Hematopoietic multipotent progenitor cell treated with erythropoietin and hydrocortisone succinate and interleukin-3 and kit ligand, for 4 days (in vitro differentiated cells): Measurements from ENCODE around the gene DLL1.
A peak's percentile ranks its signal among the peaks of the same experiment; 100 is the strongest.
"Not testable (repeated sequence)": the region's sequence is repeated elsewhere in the genome, so short reads cannot be mapped to it uniquely, and the experiment has no call there.

ENCODE experiments used
- DNase-seq: peaks from one replicate; pipeline ENCODE4 v3.0.0-alpha.2; 2015

Gene DLL1

GRCh38 chr6:170290296-170291128, at the start of gene DLL1:
DLL1 (minus strand) TSS chr6:170291078; CDS start chr6:170290139, 939 bp downstream.
- DNase-seq, result peak; percentile 48

- not testable (repeated sequence) for DNase-seq
These were observed 44.3 kb upstream of the DLL1 start for GRCh38 chr6:170335199-170335598.

DNA sequence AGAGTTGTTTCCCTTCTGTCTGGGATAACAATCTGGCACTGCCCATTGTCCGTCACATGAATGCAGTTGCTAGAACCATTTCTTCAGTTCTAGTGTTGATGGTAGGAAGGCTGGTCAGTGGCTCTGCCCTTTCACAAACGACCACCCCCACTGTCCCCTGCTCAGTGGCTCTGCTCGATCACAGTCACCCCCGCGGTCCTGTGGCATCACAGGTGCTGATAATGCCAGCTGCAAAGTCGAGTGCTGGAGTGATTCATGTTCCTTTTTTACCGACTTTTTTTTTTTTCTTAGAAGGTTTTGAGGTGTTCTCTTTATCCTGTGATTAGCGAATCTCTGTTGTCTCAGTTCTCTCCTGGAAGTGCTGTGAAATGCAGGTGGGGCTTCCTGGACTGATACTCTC, 38.4 kb upstream of the DLL1 start:
- no peak for DNase-seq

- peak; percentile 32 for DNase-seq
These were observed 26.8 kb upstream of the DLL1 start for GRCh38 chr6:170317718-170318117.

DNA sequence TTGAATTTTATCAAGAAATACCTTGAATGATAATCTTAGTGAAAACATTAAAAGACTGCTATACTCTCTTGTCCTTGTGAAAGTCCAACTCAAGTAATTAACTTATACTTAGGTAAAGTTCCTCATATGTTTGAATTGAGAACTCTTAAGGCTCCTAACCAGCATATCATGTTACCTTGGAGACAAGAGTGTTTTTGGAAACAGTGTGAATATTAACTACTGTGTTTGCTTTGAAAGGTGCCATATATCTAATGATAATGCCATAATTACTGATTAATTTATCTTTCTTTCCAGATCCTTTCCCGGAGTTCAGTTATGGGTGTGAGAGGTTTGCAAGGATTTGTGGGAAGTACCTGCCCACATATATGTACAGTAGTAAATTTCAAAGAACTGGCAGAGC, 26.2 kb upstream of the DLL1 start:
- no peak for DNase-seq

DNA sequence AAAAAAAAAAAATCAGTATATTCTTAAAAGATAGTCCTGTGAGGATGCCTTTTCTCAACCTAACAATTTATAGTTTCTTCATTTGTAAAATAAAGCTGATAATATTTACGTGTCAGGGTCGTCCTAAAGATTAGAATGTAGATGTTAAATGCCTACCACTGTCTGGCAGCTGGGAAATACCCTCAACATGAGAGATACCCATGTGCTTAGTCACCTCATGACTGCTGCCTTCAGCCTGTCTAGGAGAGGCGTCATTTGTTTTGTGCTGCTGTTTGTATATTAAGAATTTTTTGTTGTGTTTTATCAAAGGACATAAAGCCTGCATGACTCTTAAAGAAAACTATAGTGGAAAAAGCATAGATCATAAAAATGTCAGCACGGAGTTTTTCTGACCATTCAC, 25.2 kb upstream of the DLL1 start:
- DNase-seq, result no peak

DNA sequence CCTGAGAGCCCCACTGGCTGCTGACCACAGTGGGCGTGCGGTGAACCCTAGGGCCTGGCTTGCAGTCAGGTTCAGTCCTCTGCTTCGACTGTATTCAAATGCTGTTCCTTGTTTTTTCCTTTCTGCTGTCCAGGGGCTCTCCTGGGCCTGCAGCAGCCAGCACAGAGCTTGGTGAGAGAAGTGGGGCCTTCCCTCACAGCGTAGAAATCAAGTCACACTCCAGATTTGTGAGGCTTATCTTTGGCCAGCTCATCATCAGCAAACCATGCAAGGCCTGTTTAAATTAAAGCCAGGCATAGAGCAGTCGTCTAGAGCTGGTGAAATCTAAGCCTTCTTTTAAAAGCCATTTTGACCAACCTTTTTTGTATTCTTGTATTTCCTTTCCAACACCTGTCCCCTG, 24.1 kb upstream of the DLL1 start:
- no peak for DNase-seq

DNA sequence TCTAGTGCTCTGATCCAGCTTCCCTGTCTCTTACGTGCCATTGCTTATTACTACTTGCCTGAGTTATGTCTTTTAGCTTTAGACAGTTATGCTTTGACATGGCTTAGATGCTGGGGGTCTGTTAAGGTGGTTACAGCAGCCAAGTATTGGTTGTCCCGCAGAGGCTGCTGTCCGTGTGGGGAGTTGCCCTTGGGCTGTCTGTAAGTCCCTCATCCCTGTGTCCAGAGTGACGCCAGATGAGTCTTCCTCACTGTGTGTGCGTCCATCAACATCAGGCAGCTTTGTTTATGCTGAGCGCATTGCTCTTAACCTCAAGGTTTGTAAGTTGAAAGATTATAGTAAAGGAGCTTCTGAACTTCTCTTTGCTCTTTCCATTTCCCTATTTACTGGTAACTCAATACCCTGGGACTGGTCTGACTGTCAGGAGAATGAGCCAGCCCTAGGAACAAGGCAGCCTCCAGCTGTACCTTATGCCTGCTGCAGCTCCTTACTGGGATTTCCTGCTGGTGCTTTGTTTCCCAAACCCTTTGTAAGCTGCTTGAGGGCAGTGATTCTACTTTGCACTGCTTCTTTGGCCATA, 22.9 kb upstream of the DLL1 start:
- DNase-seq, result no peak

- DNase-seq, result no peak
These were observed 22.0 kb upstream of the DLL1 start for GRCh38 chr6:170312876-170313275.

GRCh38 chr6:170311696-170312095, 20.8 kb upstream of the DLL1 start:
- DNase-seq, result no peak

DNA sequence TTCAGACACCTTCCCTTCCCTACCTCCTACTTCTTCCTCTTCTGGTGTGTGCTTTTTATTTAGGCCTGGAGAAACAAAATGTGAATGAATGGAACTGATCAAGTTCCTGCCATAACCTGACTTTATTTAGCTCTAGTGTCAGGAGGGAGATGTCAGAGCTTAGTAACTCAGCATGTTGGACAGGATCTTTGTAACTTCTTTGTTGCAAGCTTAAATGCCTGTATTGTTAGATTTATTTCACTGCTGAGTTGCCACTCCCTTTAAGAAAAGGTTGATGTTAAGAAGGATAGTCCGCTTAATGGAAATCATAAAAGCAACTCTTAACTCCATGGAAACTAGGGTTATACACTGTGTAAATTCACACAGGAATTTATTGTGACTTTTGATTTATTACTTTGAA, 17.9 kb upstream of the DLL1 start:
- DNase-seq, result no peak

DNA sequence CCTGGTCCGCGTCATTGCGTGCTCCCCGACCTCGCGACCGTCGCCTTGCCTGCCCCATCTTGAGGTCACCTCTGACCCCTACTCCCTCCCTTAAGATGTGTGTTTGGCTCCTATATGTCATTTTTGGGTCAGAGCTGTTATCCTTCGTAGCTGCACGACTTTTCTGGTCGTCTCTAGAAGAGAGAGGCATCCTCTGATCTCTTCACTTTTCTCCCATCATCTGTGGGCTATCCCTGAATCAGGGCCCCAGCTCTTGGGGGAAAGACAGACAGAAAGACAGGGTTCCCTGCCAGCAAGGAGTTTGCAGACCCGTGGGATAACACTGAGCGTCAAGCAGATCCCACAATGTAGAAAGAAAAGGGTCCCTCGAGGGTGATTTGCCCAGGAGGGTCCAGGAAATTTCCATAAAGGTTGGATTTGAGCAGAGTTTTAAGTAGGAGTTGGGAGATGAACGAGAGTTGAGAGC, 16.2 kb upstream of the DLL1 start:
- no peak for DNase-seq

DNA sequence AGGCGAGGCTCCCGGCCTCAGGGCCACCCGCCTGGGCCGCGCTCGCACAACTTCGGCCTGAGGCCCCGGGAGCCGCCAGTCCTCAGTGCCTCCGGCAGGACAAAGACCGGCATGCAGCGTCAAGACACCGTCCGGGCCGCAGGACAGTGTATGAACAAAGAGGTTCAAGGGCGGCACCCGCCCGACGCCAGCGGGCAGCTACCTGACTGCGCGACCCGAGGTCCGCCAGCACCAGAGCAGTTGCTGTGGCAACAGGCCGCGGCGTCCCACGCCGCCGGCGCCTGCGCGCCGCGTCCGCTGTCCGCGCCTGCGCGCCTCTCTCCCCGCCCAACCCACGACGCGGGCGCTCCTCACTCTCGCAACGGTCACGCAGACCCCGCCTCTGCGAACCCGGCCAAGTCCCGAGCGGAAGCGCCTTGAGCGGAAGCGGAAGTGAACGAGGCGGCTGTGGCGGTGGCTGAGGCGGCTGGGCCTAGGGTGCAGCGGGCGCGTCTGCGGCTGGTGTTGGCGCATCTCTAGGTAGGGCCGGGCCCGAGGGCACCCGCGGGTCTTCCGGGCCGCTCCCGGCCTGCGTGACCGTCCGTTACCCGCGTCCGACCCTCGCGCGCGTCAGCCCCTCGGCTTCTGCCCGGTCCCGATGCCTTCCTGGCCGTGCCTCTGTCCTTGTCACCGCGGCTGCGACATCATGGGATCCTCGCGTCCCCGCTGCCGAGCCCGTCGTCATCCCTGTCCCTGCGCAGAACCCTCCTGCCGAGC, 15.6 kb upstream of the DLL1 start, which contains the start of gene FAM120B:
Gene FAM120B, plus strand, starts transcription at position 435 of the 756 bp plus-strand sequence. CDS start 10,633 bp downstream, outside the sequence.
- peak; percentile 98 for DNase-seq

DNA sequence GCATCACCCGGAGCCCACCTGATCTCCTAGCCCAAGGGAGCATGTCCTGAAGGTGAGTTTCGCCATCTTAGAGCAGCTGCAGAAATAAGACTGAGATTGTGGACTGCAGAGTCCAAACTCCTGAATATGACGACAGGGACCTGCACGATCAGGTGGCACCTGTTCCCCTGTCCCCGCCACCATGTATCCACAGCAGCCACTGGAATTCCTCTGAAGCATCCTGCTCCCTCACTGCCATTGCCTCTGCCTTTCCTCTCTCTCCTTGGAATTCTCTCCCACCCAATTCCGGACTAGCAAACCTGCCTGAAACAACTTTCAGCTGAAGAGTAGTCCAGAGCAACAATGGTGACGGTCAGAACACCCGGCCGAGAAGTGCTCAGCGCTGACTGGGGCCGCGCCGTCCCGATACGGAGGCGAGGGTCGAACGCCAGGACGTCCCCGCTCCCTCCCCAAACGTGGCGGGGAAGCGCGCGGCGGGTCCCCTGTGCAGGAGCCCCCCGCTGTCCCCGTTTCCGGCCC, 15.0 kb upstream of the DLL1 start:
- DNase-seq, result no peak

DNA sequence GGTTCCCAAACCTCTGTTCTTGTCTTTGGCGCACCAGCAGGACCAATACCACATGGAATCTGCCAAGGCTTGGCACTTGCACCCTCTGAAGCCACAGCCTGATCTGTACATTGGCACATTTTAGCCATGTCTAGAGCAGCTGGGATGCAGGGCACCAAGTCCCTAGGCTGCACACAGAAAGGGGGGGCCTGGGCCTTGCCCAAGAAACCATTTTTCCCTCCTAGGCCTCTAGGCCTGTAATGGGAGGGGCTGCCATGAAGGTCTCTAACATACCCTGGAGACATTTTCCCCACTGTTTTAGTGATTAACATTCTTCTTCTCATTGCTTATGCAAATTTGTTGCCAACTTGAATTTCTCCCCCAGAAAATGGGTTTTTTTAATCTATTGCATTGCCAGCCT, 10.3 kb upstream of the DLL1 start:
- no peak for DNase-seq

GRCh38 chr6:170298688-170299087, 7.8 kb upstream of the DLL1 start:
- peak; percentile 13 for DNase-seq

DNA sequence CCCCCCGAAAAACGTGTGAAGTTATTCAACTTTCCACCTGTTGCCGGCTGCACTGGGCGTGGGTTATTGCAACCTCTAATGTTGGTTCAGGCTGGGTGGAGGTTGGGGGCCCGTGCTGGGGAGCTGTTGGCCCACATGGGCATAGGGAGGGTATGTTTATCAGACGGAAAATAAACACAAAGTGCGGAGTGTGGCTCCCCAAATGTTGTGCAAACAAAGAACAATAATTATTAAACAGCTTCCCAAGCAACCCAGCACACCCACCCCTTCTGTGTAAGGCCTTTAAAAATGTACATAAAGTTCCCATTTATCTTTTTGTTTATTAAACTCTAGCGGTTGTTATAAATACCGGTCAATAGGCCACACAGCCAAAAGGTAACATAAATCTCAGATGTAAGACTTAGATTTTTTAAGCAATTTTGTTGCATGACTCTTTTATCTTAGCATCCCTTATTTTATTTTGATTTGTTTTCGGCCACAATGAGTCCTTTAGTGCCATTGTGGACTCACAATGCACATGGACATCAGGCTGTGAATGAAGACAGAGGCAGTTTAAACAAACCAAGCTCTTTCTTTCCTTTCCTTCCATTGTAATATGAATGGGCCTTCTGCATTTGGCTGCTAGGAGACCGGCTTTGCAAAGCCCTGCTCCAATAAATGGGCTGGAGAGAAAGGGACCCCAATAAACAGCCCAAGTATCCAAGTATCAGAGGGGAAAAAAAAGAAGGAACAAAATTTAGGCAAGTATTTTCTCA, 6.9 kb upstream of the DLL1 start:
- DNase-seq, result no peak

DNA sequence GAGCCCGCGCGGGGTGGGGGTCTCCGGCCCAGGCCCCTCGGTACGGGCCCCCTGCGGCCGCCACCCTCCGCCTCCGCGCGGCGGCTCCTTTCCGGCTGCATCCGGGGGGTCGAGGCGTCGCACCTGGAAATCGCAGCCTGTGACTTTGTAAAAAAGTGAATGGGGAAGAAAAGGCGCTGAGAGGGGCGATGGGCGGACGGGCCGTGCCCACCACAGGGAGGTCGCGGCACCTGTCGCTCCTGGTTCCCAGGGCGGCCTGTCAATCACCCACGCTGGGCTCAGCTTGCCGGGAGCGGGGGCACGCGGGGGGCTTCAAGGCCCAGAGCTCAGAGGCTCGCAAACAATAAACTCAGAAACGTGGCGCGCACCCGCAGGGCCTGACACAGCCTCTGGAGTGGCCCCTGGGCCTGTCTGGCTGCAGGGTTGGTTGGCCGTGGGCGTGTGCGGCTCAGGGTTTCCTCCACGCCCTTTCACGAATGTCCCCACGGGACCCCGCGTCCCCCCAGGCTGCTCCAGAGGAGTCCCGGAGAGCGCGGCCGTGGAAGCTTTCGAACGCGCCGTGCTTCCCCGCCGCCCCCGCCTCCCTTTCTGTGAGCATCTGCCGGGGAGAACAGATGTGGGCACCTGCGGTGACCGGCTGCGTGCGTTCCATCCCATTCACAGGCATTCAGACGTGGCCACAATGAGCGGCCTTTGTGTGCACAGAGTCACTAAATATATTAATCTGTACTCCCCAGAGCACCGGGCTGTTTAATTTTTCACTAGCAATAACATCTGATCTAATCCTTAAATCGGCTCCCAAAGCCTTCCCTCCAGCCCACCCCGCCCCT, 6.1 kb upstream of the DLL1 start:
- DNase-seq, result no peak

DNA sequence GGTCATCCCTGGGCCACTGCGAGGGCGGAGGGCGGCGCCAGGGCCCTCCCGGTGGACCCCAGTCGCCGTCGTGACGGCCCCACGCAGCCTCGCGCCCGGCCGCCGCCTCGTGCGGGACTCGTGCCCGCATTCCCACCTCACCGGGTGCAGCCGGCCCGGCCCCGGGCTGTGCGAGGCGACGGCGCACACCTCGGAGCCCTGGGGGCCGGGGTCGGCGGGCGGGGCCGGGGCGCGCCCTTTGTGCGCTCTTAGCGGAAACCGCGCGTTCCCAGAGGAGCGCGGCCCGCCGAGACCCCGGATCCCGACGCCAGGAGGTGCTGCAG, 5.5 kb upstream of the DLL1 start:
- no peak for DNase-seq

- peak; percentile 50 for DNase-seq
These were observed 4.9 kb upstream of the DLL1 start for GRCh38 chr6:170295510-170296422.
